HG03442 (cell line): ENCODE results near the gene LSM12.

Experiments
- ATAC-seq: cut with Tn5 transposase; IDR thresholded peaks from one replicate; pipeline ENCODE4 v1.9.1; 2021; ENCODE audit warnings: mild to moderate bottlenecking, moderate library complexity; ENCODE audit not compliant: unreplicated experiment

Gene LSM12

DNA sequence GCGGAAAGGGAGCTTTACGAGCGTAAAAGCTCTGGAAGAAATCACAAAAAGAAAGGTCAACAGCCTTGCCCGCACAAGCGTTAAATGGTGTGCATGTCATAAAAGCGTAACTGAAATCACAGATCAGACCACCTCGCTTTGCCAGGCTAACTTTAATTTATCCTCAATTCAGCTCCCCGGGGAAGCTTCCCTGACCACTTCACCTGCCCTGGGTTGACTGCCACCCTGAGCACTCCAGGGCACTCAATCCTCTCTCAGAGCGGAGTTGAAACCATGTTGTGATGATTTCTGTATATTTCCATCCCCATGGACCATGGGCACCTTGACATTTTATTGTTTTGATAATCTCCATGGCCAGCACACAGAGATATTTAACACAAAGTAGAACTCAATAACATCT lies 78.2 kb downstream of the LSM12 start:
- ATAC-seq = no peak

DNA sequence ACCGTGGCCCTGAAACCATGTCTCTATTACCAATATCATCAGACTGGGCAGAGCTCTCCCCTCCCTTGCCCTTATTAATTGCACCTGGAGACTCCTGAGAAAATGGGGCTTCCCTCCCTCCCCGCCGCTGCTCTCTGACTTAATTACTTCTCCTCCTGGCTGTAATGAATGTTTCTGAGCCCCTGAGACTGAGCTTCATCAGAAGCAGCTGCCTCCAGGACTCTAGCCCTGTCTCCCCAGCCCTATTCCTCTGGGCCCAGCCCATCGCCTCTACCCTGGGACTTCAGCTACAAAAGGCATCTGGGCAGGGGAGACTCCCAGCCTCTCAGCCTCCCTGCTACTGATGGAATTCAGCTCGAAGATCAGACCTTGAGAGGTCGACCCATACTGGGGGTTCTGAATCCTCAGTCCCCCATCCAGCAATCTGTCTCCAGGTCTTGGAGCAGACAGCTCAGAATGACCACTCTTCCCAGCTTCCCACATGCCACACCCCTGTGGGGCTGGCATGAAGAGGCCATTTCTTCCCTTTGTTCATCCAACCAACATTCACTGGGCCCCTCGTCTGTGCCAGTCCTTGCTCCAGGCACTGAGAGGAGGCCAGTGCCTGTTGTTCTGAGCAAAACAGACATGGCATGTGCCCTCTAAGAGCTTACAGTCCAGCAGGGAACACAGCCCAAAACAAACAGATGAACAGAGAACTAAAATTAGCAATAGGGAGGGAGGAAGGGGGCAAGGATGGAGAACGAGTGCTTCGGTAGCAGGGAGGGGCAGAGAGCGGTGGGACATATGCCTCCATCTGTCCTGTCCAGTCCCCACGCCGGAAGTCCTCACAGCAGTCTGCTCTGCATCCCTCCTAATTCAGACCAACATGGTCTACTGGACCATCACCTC lies 79.1 kb downstream of the LSM12 start:
- ATAC-seq = no peak

DNA sequence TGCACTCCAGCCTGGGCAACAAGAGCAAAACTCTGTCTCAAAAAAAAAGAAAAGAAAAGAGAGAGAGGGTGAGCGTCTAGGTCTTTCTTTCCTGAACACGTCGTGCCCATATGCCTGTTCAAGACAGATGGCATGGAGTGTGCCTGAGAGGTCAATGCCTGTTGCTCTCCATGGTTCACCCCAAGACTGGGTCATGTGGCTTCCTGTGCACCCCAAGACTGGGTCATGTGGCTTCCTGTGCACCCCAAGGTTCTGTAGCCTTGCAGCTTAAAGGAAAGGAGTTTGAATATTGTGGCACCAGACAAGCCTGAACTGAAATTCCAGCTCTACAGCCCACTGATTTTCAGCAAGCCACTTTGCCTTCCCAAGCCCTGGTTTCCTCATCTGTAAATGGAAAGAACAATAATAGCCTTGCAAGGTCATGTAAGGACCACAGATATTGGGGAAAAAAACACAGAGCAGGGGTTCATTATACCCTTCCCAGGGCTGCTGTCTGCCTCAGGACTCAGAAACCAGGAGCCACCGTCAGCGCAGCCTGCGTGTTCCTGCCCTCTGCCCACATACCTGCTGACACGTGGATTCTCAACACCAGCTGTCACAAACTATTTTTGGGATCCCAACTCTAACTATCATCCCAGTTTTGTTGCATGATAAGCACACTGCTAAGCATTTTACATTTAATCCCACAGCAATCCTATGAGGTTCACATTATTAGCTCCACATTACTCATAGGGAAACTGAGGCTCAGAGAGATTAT lies 80.1 kb downstream of the LSM12 start:
- no peak for ATAC-seq

DNA sequence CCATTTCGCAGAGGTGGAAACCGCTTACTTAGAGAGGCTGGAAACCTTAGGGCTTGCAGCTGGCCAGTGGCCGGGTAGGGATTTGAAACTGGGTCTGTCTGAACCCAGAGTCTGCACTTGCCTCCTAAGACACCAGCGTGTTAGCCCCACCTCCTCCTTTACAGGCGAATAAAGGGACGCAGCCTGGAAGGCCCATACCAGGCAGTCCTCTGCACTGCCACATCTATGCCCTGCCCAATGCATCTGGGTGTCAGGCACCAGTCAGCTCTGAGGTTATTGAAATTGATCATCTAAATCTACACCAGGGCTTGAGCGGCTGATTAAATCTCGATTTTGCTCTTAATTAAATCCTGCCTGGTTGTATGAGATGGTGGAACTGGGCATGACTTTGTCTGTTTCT lies 82.0 kb downstream of the LSM12 start:
- ATAC-seq = no peak
